H1 (cell line): ENCODE results near the gene MKLN1. TPM values are rescaled to one million over a fixed set of nuclear protein-coding genes. Genes with fewer than 3 reads are reported as not detected.

Experiments
- BCL11A ChIP-seq, 2 experiments: IDR thresholded peaks; one replicate each; pipeline ENCODE4 v1.6.1; 2011; ENCODE audit warnings: low read depth in 2 of 2, low read length in 2 of 2, mild to moderate bottlenecking in 2 of 2
- NRF1 ChIP-seq: IDR thresholded peaks from 2 replicates; pipeline ENCODE4 v1.6.1; 2011; ENCODE audit warnings: mild to moderate bottlenecking, low read depth, low read length, improper control_type of control experiment
- POLR2AphosphoS5 ChIP-seq: IDR thresholded peaks from 2 replicates; pipeline ENCODE4 v1.6.1; 2011; ENCODE audit warnings: low read depth, low read length
- polyA plus RNA-seq, 7 experiments: library from polyadenylated mRNA; depleted of rRNA in 3 of 7; stranded (reverse) in 5 of 7; unstranded in 2 of 7; fragments of >200 nt in 5 of 7; fragments of 200-250 nt in 2 of 7; gene quantifications; 1 replicate in 5 of 7; 2 replicates in 1 of 7; 4 replicates in 1 of 7; pipeline versions ENCODE4 v1.2.1 to v1.2.3, GENCODE V29; 2011 to 2013; ENCODE audit warnings: missing spikeins in 2 of 7, mixed read lengths in 2 of 7
- total RNA-seq: library from RNA; stranded (reverse); fragmentation: NEBNext Ultra II Directional; extraction: Animal tissue kit (Norgen Biotek cat#: 25700); gene quantifications from 2 replicates; pipeline ENCODE4 v1.2.1, GENCODE V29; 2021

The MKLN1 gene
- total and polyA plus RNA-seq, 2 of the 8 experiments (the other 6 are each of a cell fraction or from before 2014, with no cell fraction given), result 22.3 to 50.9 TPM

- no peak for TF ChIP-seq NRF1
- TF ChIP-seq POLR2AphosphoS5, result no peak
- TF ChIP-seq BCL11A (IDR thresholded peaks at IDR 0.05; ENCODE audit: low read depth in 2 of 2, low read length in 2 of 2), result no peak
Observed at GRCh38 chr7:131312838-131313237, 14.8 kb upstream of the MKLN1 start (continued).
